ENCODE measurements around the gene KCNE4.

KCNE4 gene

GRCh38 chr2:223012291-223012690 lies 39.7 kb upstream of the KCNE4 start:
- no peak for TF ChIP-seq CTCF (IDR thresholded peaks at IDR 0.05)
- DNase-seq (ENCODE audit: low spot score), result no peak
- Histone ChIP-seq H3K4me3 (no peak overlapping the region), H3K27ac (no peak overlapping the region)

- TF ChIP-seq CTCF (IDR thresholded peaks at IDR 0.05), result no peak
These were observed 32.5 kb upstream of the KCNE4 start for GRCh38 chr2:223019390-223019930.

GRCh38 chr2:223019987-223020717 lies 31.8 kb upstream of the KCNE4 start:
- H3K27ac ChIP-seq, result no peak overlapping the region
- no peak for TF ChIP-seq CTCF (IDR thresholded peaks at IDR 0.05)
- no peak for DNase-seq (ENCODE audit: low spot score)
- H3K4me3 ChIP-seq, result no peak overlapping the region

More at GRCh38 chr2:223019390-223019930, 32.5 kb upstream of the KCNE4 start:
- H3K27ac ChIP-seq, result no peak overlapping the region
- DNase-seq (ENCODE audit: low spot score), result no peak
- no peak overlapping the region for H3K4me3 ChIP-seq

GRCh38 chr2:223020971-223021675 lies 30.9 kb upstream of the KCNE4 start:
- no peak for TF ChIP-seq CTCF (IDR thresholded peaks at IDR 0.05)
- Histone ChIP-seq H3K27ac (no peak overlapping the region), H3K4me3 (no peak overlapping the region)
- no peak for DNase-seq (ENCODE audit: low spot score)

GRCh38 chr2:223026357-223027110 lies 25.5 kb upstream of the KCNE4 start:
- TF ChIP-seq CTCF (IDR thresholded peaks at IDR 0.05), result no peak
- no peak for DNase-seq (ENCODE audit: low spot score)
- H3K4me3 ChIP-seq, result no peak overlapping the region
- no peak overlapping the region for H3K27ac ChIP-seq

GRCh38 chr2:223027442-223027841 lies 24.5 kb upstream of the KCNE4 start:
- no peak overlapping the region for H3K27ac ChIP-seq
- DNase-seq (ENCODE audit: low spot score), result no peak
- TF ChIP-seq CTCF (IDR thresholded peaks at IDR 0.05), result no peak

More at GRCh38 chr2:223027442-223027841, 24.5 kb upstream of the KCNE4 start:
- H3K4me3 ChIP-seq, result no peak overlapping the region
